Measurements from ENCODE around the gene PCGF3.
"Not testable (repeated sequence)": the region's sequence is repeated elsewhere in the genome, so short reads cannot be mapped to it uniquely, and the experiment has no call there.

PCGF3 gene

DNA sequence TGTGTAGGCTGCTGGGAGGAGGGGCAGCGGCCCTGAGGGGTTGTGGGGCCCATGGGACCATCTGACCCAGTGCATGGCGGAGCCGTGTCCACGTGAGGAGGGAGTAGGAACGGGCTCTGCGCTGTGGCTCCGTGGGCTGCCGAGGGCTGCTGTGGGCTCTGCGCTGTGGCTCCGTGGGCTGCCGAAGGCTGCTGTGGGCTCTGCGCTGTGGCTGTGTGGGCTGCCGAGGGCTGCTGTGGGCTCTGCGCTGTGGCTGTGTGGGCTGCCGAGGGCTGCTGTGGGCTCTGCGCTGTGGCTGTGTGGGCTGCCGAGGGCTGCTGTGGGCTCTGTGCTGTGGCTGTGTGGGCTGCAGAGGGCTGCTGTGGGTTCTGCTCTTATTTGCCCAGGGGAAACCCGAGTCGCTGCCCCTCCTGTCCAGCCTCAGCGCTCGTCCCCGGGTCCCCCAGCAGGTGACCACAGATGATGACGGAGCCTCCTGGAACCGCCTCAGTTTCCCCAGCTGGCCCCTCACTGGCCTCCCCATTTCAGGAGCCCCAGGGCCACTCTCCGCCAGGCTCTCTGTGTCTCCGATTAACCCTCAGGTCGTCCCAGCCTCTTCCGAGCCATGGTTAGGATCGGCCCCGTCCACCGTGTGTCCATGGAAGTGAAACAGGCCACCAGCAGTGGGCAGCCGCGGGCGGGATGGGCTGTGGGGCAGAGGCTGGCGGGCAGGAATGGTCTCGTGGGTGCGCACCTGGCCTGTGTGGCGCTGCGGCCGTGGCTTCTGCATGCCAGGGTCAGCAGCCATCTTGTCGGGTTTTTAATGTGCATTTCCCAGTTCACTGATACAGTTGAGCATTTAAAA, 20.0 kb downstream of the PCGF3 start:
- DNase-seq, result no peak

DNA sequence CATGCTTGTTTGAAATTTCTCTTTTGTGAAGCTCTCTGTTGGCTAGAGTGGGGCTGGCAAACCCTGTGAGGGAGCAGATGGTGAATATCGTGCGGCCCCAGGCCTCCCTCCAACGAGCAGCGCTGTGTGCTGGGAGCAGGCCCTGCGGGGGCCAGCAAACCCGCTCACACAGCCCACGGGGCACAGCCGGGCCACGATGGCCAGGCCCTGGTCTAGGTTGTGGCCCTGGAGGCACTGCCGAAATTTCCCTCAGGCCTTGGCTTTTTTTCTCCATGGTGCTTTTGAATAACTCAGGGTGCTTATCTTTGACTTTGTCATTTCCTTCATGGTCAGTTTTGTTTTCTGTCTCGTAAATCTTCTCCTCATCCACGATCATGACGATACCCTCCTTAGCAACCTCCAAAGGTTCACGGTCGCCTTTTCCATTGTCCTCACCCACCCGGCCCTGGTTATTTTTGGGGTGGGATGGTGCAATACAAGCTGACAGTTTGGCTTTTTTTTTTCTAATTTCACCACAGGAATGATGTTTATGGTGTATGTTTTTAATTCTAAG, 20.7 kb downstream of the PCGF3 start:
- no peak for DNase-seq

DNA sequence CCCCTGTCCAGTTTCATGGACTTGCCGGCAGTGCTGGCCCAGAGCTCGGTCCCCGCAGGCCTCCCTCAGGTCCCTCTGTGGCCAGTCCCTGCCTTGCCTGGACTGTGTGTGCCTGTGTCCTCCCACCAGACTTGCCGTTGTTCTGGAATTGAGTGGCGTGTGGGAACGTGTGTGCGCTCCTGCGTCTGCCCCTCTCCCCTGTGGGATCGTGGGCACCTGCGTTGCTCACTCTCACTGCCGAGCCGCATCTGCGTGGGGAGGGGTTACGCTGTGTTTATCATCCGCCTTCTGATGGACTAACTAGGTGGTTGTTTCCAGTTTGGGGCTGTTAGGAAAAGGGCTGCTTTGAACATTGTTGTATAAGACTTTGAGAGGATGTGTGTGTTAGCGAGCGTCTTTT, 21.2 kb downstream of the PCGF3 start:
- DNase-seq, result no peak

DNA sequence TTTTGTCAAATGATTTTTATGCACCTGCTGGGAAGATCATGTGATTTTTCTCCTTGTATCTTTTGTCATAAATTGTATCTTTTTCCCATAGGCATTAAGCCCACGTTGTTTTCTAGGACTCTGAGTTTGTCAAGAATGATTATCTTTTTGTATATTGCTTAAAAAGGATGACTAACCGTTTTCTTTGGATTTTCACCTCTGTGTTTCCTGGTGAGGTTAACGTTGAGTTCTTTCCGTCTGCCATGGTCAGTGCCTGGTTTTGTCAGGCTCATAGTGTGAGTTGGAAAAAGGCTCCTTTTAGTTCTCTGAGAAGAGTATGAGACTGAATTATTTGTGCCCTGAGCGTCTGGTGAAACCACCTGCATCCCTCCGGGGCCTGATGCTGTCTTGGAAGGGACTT, 21.9 kb downstream of the PCGF3 start:
- DNase-seq, result no peak

DNA sequence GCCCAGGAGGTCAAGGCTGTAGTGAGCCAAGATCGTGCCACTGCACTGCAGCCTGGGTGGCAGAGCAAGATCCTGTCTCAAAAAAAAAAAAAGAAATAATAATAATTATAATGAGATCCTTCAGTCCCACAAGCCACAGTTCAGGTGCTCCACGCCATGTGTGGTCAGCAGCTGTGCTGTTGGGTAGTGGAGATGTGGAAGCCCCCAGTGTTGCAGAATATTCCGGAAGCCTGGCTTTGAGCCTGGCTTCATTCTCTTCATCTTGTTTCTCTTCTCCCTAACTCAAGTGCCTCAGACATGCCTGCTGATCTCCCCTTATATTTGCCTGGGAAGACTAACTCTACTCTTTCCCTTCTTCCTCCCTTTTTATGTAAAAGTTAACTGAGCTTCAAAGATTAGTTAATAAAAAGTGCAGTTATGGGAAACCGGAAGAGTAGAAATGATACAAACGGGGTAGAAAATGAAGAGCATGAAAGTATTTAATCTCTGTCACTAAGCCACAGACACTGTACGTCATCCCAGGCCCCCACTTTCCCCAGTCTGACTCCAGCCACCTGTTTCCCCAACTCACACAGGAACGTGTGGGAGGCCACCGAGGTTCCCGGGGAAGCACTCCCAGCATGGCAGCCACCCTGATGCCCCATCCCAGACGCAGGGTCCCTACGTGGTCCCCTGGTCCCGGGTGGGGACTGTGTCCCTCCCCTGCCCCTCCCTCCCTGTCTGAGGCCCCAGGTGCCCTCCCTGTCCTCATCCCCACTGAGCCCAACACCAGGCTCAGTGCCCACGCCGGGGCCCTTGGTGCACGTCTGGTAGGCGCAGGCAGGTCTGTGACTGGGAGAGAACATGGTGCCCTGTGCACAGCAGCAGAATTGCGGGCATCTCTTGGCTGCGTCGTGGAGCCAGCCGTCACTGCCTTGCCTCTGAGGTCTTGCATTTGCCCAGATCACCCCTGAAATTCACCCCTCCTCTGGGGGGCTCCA, 24.0 kb downstream of the PCGF3 start:
- no peak for DNase-seq

DNA sequence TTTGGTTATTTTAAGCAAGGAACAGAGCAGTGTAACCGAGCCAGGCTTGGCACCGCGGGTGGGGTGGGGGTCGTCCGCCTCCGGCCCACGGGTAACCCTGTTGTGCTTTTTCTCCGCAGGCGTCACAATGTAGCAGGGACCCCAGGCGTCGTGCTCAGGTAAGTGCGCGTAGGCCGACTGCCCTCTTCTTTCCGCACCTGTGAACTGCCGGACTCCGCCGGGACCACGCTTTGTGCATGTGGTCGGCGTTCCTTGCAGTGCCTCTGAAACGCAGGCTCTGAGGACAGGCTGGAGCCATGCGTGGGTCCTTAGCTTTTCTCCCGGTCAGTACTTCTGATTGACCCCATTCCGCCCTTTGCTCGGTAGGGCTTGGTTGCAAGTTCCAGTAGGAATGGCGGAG, 24.9 kb downstream of the PCGF3 start:
- DNase-seq, result no peak

DNA sequence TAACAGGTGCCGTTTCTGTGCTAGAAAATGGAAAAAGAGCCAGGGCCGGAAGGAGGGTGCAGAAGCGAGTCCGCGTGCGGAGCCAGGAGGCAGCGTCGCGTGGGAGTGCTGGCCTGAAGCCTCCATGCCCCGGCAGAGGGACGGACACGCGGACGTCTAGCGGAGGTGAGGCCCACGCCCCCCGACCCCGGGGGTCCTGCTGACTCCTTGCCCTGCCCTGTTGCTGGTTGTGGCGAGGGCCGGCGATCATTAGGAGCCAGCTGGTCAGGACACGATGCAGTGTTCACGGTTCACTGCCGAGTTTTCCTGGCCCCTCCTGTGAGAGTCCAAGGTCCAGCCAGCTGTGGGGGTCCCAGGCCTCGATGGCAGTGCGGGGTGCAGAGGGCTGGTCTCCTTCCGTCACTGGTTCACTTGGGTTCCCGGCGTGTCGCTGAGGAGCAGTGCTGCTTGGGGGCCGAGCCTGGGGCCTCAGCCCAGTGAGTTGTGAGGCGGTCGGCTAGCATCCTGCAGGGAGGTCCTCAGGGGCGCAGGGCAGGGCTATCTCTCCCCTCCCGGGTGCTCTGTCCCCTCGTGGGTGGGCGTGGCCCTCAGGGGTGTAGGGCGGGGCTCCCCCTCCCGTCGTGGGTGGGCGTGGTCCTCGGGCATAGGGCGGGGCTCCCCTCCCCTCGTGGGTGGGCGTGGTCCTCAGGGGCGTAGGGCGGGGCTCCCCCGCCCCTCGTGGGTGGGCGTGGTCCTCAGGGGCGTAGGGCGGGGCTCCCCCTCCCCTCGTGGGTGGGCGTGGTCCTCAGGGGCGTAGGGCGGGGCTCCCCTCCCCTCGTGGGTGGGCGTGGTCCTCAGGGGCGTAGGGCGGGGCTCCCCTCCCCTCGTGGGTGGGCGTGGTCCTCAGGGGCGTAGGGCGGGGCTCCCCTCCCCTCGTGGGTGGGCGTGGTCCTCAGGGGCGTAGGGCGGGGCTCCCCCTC, 25.6 kb downstream of the PCGF3 start:
- DNase-seq, result not testable (repeated sequence)

DNA sequence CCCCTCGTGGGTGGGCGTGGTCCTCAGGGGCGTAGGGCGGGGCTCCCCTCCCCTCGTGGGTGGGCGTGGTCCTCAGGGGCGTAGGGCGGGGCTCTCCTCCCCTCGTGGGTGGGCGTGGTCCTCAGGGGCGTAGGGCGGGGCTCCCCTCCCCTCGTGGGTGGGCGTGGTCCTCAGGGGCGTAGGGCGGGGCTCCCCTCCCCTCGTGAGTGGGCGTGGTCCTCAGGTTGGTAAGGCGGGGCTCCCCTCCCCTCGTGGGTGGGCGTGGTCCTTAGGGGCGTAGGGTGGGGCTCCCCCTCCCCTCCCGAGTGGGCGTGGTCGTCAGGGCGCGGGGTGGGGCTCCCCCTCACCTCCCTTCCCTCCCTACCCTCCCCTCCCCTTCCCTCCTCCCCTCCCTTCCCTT, 26.3 kb downstream of the PCGF3 start:
- DNase-seq, result not testable (repeated sequence)

DNA sequence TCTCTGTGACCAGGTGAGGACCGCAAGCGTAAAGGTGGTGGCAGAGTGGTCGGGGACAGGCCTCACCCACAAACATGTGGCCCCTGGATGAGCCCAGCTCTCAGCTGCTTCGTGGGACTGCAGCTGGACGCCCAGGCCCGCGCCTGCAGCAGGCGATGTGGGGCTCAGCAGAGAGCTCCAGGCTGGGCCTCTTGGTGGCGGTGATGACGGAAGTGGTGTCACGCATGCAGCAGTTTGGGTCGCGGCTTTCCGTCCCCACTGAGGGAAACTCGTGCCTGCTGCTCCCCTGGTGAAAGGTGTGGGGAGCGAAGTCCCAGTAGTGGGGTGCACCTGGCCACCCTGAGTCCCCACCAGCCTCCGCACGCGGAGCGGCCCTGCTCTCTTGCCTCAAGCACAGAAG, 26.9 kb downstream of the PCGF3 start:
- no peak for DNase-seq

DNA sequence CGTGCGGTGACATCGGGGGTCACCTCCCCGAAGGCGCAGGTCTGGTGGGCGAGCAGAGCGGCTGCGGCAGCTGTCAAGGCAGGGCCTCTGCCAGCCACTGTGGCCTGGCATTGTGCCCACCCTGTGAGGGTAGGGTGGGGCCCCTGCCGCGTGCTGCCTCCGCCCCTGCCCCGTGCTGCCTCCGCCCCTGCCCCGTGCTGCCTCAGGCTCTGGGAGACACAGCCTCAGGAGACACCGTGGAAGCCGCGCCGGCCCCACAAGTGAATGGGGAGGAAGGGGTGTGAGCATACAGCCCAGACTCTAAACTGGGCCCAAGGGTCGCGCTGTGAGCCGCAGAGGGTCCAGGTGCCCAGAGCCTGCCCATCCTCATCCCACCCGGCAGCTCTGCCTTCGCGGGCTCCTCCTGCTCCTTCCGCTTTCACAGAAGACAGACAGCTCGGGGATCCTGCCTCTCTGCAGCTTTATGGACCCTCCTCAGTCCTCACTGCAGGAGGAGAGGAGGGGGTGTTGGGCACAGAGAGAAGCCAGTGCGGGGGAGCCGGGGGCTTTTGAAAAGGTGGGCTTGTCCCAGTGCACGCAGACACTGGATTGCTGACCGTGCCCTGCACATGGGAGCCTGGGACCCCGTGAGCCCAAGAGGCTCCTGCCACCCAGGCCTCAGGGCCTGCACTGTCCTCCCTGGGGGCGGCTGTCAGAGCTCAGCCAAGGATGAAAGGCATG, 27.4 kb downstream of the PCGF3 start:
- no peak for DNase-seq

DNA sequence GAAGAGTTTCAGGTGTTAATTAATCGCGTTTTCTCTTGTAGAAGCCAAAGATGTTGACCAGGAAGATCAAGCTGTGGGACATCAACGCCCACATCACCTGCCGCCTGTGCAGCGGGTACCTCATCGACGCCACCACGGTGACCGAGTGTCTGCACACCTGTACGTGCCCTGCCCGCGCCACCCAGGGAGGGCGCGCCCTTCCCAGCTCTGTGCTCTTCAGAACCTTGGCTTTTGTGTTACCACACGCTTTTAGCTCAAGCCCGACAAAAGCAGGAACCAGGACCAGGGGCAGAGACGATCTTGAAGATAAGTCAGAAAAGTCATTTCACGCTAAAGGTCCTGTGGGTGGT, 28.0 kb downstream of the PCGF3 start:
- no peak for DNase-seq

DNA sequence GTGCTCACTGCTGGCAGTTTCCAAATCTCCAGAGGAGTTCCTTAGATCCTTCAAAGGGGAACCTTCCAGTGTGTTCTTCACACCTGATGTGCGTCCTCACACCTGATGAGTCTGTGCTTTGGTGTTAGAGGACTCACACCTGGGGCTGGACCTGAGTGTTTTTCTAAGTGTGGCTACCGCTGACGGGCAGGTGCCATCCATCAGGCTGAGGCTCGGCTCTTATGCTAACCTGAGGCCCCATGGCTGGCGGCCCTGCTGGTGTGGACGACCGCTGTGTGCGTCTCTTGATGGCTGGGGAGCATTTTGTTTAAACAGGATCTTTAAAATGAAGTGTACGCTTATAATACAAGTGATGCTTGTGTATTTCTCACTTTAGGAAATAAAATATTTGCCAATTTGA, 28.4 kb downstream of the PCGF3 start:
- DNase-seq, result no peak

DNA sequence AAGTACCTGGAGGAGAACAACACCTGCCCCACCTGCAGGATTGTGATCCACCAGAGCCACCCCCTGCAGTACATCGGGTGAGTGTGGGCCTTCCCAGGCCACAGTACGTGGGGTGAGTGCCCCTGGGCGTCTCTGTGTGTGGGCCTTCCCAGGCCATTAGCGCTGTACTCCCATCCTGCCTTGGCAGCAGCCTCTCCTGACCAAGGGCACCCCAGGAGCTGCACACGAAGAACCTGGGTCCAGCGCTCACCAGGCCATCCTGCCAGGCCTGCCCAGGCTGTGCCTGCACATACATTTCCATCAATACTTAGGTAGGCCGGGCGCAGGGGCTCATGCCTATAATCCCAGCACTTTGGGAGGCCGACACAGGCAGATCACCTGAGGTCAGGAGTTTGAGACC, 29.3 kb downstream of the PCGF3 start:
- DNase-seq, result no peak

DNA sequence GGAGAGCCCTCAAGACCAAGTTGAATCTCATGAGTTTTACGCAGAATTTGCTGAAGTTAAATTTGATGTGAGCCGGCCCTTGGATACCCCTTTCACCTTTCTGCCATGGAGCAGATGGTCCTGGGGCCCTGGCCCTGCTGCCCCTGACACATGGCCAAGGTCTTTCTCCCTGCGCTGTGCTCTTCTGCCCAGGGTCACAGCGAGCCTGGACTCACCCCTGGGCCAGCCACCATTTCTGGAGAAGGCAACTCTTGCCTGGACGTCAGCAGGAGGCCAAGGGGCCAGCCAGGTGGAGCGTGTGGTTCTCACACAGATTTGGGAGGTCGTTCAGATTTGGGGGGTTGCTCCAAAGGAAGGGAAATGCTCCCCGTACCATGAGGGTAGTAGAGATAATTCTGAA, 30.0 kb downstream of the PCGF3 start:
- no peak for DNase-seq

DNA sequence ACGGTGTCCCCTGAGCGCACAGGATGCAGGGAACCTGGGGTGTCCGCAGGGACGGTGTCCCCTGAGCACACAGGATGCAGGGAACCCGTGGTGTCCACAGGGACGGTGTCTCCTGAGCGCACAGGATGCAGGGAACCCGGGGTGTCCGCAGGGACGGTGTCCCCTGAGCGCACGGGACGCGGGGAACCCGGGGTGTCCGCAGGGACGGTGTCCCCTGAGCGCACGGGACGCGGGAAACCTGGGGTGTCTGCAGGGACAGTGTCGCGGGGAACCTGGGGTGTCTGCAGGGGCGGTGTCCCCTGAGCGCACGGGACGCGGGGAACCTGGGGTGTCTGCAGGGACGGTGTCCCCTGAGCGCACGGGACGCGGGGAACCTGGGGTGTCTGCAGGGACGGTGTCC, 30.9 kb downstream of the PCGF3 start:
- not testable (repeated sequence) for DNase-seq

DNA sequence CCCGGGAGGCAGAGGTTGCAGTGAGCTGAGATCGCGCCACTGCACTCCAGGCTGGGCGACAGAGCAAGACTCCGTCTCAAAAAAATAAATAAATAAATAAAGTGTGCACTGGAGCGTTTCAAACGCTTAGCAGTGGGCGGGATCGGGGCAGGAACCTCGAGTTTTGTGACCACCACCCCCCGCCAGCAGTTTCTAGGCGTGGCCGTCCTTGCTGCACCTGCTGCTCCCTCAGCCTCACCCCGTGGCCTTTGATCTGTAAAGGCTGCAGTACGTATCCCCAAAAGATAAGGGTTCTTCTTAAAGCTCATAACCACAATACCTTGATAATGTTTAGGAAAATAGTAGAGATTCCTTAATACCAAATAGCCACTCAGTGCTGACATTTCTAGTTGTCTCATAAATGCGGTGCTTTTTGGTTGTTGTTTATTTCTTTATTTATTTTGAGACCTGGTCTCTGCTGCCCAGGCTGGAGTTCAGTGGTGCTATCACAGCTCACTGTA, 33.2 kb downstream of the PCGF3 start:
- no peak for DNase-seq

DNA sequence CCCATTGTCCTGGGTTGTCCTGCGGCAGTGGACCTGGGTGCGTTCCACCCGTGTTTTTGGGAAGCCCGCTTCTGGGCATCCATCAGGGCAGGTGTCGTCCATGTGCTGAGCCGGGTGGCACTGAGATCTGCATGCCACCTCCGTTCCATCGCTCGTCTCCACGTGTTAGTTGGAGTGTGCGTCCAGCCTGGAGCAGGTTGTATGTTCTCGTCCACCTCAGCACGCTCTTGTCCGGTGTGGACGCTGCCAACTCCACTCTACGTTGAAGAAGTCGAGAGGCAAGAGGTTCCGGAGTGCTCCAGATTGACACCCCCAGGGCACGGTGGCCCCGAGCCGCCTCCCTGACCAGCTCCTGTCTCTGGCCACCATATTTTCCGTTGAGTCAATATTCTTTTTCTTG, 33.9 kb downstream of the PCGF3 start:
- DNase-seq, result no peak

DNA sequence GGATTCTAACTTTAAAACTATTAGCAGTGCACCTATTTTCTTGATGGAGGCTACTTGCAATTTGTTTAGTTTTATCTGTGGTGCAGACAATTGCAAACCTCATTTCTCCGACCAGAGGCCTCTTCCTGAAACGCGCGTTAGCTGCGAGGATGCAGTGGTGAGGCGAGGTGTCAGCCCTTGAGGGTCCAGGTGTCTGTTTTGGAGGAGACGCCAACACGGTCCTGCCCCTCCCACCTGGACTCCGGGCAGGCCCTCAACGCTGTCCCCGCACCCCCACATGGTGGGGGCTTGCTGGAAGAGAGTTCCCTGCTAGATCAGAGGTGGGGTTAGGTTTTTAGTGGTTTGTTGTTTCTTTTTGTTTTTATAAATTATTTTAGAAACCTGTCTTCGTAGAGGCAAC, 34.4 kb downstream of the PCGF3 start:
- no peak for DNase-seq

DNA sequence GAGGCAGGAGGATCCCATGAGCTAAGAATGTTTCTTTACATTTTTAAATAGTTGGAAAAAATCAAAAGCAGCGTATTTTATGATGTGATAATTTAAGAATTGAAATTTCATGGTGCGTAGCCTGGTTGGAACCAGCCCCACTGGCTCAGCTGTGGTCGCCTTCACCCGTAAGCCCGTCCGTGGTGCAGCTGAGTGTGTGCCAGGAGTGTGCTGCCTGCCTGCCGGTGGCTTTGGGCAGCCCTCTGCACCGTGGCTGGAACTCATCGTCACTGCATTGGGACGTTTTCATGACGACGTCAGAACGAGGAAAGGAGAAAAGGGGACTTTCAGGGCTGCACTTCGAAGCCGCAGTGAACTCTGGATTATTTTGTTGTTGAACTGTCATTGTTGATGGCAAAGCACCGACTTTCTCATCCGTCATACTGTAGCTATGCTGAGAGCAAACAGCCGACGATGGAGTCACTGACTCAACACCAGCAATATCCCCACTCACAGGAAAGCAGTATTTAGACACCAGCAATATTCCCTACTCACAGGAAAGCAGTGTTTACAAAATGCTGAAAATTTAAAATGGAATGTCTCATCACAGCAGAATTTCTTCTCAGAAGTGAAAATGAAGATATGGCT, 35.1 kb downstream of the PCGF3 start:
- DNase-seq, result no peak

DNA sequence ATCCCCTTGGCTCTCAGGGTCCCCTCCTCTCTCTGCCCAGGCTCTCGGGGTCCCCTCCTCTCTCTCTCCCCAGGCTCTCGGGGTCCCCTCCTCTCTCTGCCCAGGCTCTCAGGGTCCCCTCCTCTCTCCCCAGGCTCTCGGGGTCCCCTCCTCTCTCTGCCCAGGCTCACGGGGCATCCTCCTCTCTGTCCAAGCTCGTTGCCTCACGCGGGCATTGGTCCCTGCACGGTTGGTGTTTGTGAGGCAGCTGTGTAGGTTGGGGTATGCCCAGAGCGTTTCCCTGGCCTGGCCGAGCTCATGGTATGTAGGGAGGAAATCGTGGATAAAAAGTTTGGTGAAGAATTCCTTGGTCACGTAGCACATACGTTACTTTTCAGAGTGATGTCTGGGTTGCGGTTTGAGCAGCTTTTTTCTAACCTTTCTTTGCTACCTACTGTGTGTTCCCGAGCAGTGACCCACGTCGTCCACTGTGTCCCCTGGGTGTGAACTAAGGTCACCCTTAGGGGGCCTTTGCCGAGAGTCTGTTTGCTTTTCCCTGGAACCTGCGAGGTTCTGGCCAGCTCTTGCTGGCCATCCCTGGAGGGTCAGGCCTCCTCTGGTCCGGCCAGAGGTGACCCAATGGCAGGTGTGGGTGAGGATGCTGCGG, 36.6 kb downstream of the PCGF3 start:
- no peak for DNase-seq
